Kidney (tissue), 14 donors: Measurements from ENCODE around the gene GID4. TPM values are rescaled to one million over a fixed set of nuclear protein-coding genes. Genes with fewer than 3 reads are reported as not detected.

Experiments used
- DNase-seq, 5 donors: peaks; one replicate each; pipeline ENCODE4 v3.0.0-alpha.2; 2013 to 2020
- FAIRE-seq: peaks from 2 replicates; lab custom pipeline; 2012; peaks lifted over from hg19 to GRCh38; lab: Jason Lieb, UNC
- H3K27ac ChIP-seq, 2 donors: one replicate each; pipeline ENCODE4 v1.7.0; 2013; ENCODE audit warnings: low read depth in 2 of 2, low read length in 2 of 2, inconsistent platforms in 1 of 2
- H3K27me3 ChIP-seq: one replicate; pipeline ENCODE4 v1.7.1; 2013; ENCODE audit warnings: low read length, inconsistent platforms; ENCODE audit not compliant: control insufficient read depth, insufficient read depth
- H3K36me3 ChIP-seq, 3 donors: one replicate each; pipeline versions ENCODE4 v1.7.0 to v1.7.1; 2013; ENCODE audit warnings: low read length in 3 of 3, control low read depth in 1 of 3, inconsistent platforms in 1 of 3; ENCODE audit not compliant: insufficient read depth in 3 of 3, control insufficient read depth in 2 of 3
- H3K4me1 ChIP-seq, 3 donors: one replicate each; pipeline versions ENCODE4 v1.7.0 to v1.7.1; 2013; ENCODE audit warnings: low read length in 3 of 3, inconsistent platforms in 1 of 3, low read depth in 1 of 3; ENCODE audit not compliant: control insufficient read depth in 2 of 3, insufficient read depth in 2 of 3
- H3K4me3 ChIP-seq, 3 donors: one replicate each; pipeline versions ENCODE4 v1.7.0 to v1.8.1; 2013; ENCODE audit warnings: low read length in 3 of 3, control low read depth in 1 of 3, inconsistent platforms in 1 of 3
- H3K9ac ChIP-seq, 3 donors: one replicate each; pipeline versions ENCODE4 v1.7.0 to v1.7.1; 2013; ENCODE audit warnings: low read length in 3 of 3, control low read depth in 1 of 3, inconsistent platforms in 1 of 3
- H3K9me3 ChIP-seq, 3 donors: one replicate each; pipeline versions ENCODE4 v1.7.0 to v1.7.1; 2013; ENCODE audit warnings: low read length in 3 of 3, control low read depth in 1 of 3, inconsistent platforms in 1 of 3; ENCODE audit not compliant: control insufficient read depth in 2 of 3, insufficient read depth in 1 of 3
- intact Hi-C: fragments of 100-400 bp; cut with DNase I; formaldehyde crosslinking; loops from one replicate; pipeline ENCODE4 v1.11.1; 2022
- polyA plus RNA-seq: library from polyadenylated mRNA; stranded (reverse); fragments of 350-450 nt; fragmentation: Illumina TruSeq; extraction: RNeasy Lipid Tissue Mini Kit (QIAGEN cat#74804); gene quantifications from one replicate; pipeline ENCODE4 v1.2.3, GENCODE V29; 2014; ENCODE audit warnings: low read depth, low replicate concordance; ENCODE audit not compliant: insufficient read depth
- total RNA-seq: library from RNA; stranded (reverse); fragmentation: NEBNext Ultra II Directional; extraction: Animal tissue kit (Norgen Biotek cat#: 25700); gene quantifications from one replicate; pipeline ENCODE4 v1.2.1, GENCODE V29; 2021
- TF ChIP-seq, protein P1 (sequence below): IDR thresholded peaks from 3 replicates; pipeline ENCODE4 v1.5.1; 2012; ENCODE audit warnings: mild to moderate bottlenecking, moderate library complexity, borderline replicate concordance; ENCODE audit not compliant: insufficient read depth; ENCODE audit errors: extremely low read depth
- donor health status: control.
- donor health status: control.
- donor health status: control.
- donor health status: control.
- donor health status: control.
- donor health status: DM: yes; HTN: yes; CAD: no.
- donor health status: Normal renal cell carcinoma (clear cell type).

Gene GID4
- total and polyA plus RNA-seq, 2 donors from 2014 or later = 3.4 to 8.7 TPM

DNA sequence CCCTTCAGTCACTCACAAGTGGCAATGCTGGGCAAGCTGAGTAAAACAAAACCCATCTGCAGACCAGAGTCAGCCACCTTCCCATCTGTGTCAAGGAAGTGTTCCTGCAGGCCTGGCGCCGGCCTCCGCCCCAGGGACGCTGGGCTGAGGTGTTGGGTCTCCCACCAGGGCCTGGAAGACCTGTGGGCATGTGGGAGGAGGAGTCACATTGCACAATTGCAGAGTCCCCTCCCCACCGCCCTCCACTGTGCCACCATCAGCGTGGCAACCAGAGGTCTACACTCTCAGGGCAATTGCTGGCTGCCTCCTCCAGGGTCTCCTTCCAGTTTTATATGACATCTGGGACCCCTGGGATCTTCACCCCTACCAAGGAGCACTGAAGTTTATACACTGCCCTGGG, 66.4 kb downstream of the GID4 start:
- peaks cover 0 to 10% (median 0%) of the 10 kb centered on the region in 3 donors for H3K36me3 ChIP-seq

GRCh38 chr17:18106211-18106610, 67.0 kb downstream of the GID4 start:
- intact Hi-C loops = no loop called here
- Histone ChIP-seq H3K4me3 (no peak overlapping the region), H3K9me3 (no peaks in the 10 kb centered on the region), H3K36me3 (peaks cover 0 to 9% (median 0%) of the 10 kb centered on the region in 3 donors), H3K27me3 (no peaks in the 10 kb centered on the region), H3K9ac (no peak overlapping the region), H3K27ac (no peak overlapping the region), H3K4me1 (no peaks in the 10 kb centered on the region)
- DNase-seq (no peak), FAIRE-seq (no peak)
- TF ChIP-seq, protein P1, sequence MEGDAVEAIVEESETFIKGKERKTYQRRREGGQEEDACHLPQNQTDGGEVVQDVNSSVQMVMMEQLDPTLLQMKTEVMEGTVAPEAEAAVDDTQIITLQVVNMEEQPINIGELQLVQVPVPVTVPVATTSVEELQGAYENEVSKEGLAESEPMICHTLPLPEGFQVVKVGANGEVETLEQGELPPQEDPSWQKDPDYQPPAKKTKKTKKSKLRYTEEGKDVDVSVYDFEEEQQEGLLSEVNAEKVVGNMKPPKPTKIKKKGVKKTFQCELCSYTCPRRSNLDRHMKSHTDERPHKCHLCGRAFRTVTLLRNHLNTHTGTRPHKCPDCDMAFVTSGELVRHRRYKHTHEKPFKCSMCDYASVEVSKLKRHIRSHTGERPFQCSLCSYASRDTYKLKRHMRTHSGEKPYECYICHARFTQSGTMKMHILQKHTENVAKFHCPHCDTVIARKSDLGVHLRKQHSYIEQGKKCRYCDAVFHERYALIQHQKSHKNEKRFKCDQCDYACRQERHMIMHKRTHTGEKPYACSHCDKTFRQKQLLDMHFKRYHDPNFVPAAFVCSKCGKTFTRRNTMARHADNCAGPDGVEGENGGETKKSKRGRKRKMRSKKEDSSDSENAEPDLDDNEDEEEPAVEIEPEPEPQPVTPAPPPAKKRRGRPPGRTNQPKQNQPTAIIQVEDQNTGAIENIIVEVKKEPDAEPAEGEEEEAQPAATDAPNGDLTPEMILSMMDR = no peak

More for the DNA sequence above, 66.4 kb downstream of the GID4 start:
- no peaks in the 10 kb centered on the region for H3K4me1 ChIP-seq
- DNase-seq (no peak), FAIRE-seq (no peak)
- intact Hi-C loops = no loop called here
- H3K9ac ChIP-seq = no peak overlapping the region
- H3K27ac ChIP-seq = no peak overlapping the region
- no peaks in the 10 kb centered on the region for H3K27me3 ChIP-seq
- no peaks in the 10 kb centered on the region for H3K9me3 ChIP-seq
- TF ChIP-seq, protein P1 = no peak
- no peak overlapping the region for H3K4me3 ChIP-seq

- no peak overlapping the region for H3K27ac ChIP-seq
- peaks cover 0 to 9% (median 0%) of the 10 kb centered on the region in 3 donors for H3K36me3 ChIP-seq
- H3K27me3 ChIP-seq = no peaks in the 10 kb centered on the region
- TF ChIP-seq, protein P1 = no peak
- intact Hi-C loops = no loop called here
- H3K4me3 ChIP-seq = no peak overlapping the region
- DNase-seq (no peak), FAIRE-seq (no peak)
- H3K9ac ChIP-seq = no peak overlapping the region
- no peaks in the 10 kb centered on the region for H3K4me1 ChIP-seq
- H3K9me3 ChIP-seq = no peaks in the 10 kb centered on the region
These were observed 68.0 kb downstream of the GID4 start for GRCh38 chr17:18107061-18107790.
